Activated naive CD4-positive, alpha-beta T cell treated with anti-CD3 and anti-CD28 coated beads for 36 hours (primary cell): ENCODE results near the gene TMEM9B. TPM values are rescaled to one million over a fixed set of nuclear protein-coding genes. Genes with fewer than 3 reads are reported as not detected.
"Not testable (repeated sequence)": the region's sequence is repeated elsewhere in the genome, so short reads cannot be mapped to it uniquely, and the experiment has no call there.

Experiments
- CTCF ChIA-PET: fragments of 350-600 bp; sonication (Branson Sonifier 250); formaldehyde crosslinking; loops from one replicate; lab custom pipeline; 2021; ENCODE audit warnings: antibody characterized with exemption; lab: Charles Lee
- DNase-seq: peaks from one replicate; pipeline ENCODE4 v3.0.0-alpha.2; 2020
- H3K27ac Mint-ChIP-seq: one replicate; pipeline ENCODE4 v1.8.0; 2021; ENCODE audit warnings: mild to moderate bottlenecking, mixed read lengths
- H3K27me3 Mint-ChIP-seq: one replicate; pipeline ENCODE4 v1.8.0; 2021; ENCODE audit warnings: low read depth, mixed read lengths
- H3K36me3 Mint-ChIP-seq: one replicate; pipeline ENCODE4 v1.8.0; 2021; ENCODE audit warnings: low read depth, mixed read lengths
- H3K4me1 Mint-ChIP-seq: one replicate; pipeline ENCODE4 v1.8.0; 2021; ENCODE audit warnings: low read depth, mixed read lengths
- H3K4me3 Mint-ChIP-seq: one replicate; pipeline ENCODE4 v1.8.0; 2021; ENCODE audit warnings: mild to moderate bottlenecking, moderate library complexity, mixed read lengths
- H3K9me3 Mint-ChIP-seq: one replicate; pipeline ENCODE4 v1.8.0; 2021; ENCODE audit warnings: mixed read lengths
- intact Hi-C: fragments of 100-400 bp; cut with micrococcal nuclease; formaldehyde crosslinking; loops from one replicate; pipeline ENCODE4 v1.15.1; 2023
- total RNA-seq, 2 experiments: library from RNA; stranded (reverse); gene quantifications; one replicate each; pipeline ENCODE4 v1.2.3, GENCODE V29; 2021

Gene TMEM9B
- total RNA-seq, 2 experiments from 2014 or later, result 13.4 to 13.6 TPM

GRCh38 chr11:8941341-8942103, 22.7 kb downstream of the TMEM9B start:
- Mint-ChIP-seq H3K9me3 (no peaks in the 10 kb centered on the region), H3K4me3 (no peak overlapping the region), H3K27me3 (peaks cover 2% of the 10 kb centered on the region), H3K27ac (no peak overlapping the region), H3K4me1 (no peaks in the 10 kb centered on the region), H3K36me3 (peaks cover 3% of the 10 kb centered on the region)
- CTCF ChIA-PET, result interaction anchor here (1.0 to 1.9 kb wide), 2 partner anchors 18 kb away, joined by 3 to 5 read pairs; no protein-coding TSS in a partner anchor
- intact Hi-C loops, result no loop called here
- DNase-seq, result no peak

- intact Hi-C loops, result no loop called here
- Mint-ChIP-seq H3K4me3 (no peak overlapping the region), H3K9me3 (no peaks in the 10 kb centered on the region), H3K27me3 (peaks cover 2% of the 10 kb centered on the region), H3K27ac (no peak overlapping the region), H3K36me3 (no peaks in the 10 kb centered on the region), H3K4me1 (no peaks in the 10 kb centered on the region)
- DNase-seq, result no peak
- CTCF ChIA-PET, result interaction anchor here (1.0 to 1.7 kb wide), 2 partner anchors 22 to 23 kb away, joined by 3 to 4 read pairs; no protein-coding TSS in a partner anchor
These were observed 26.6 kb downstream of the TMEM9B start for GRCh38 chr11:8937659-8938058.

GRCh38 chr11:8937159-8937558, 27.1 kb downstream of the TMEM9B start:
- CTCF ChIA-PET, result interaction anchor here (1.0 to 1.7 kb wide), 2 partner anchors 22 kb away, joined by 3 to 4 read pairs; no protein-coding TSS in a partner anchor
- Mint-ChIP-seq H3K4me3 (no peak overlapping the region), H3K4me1 (no peaks in the 10 kb centered on the region), H3K9me3 (no peaks in the 10 kb centered on the region), H3K36me3 (no peaks in the 10 kb centered on the region), H3K27me3 (peaks cover 2% of the 10 kb centered on the region), H3K27ac (no peak overlapping the region)
- intact Hi-C loops, result no loop called here
- DNase-seq, result no peak

GRCh38 chr11:8935789-8936188, 28.5 kb downstream of the TMEM9B start:
- H3K36me3 Mint-ChIP-seq, H3K4me3 Mint-ChIP-seq, H3K27me3 Mint-ChIP-seq, H3K4me1 Mint-ChIP-seq, H3K9me3 Mint-ChIP-seq, intact Hi-C loops, DNase-seq, H3K27ac Mint-ChIP-seq: not testable (repeated sequence)
- CTCF ChIA-PET, result interaction anchor here (0.6 to 1.2 kb wide), 2 partner anchors 13 to 37 kb away, joined by 3 to 4 read pairs; no protein-coding TSS in a partner anchor

GRCh38 chr11:8934742-8935488, 29.3 kb downstream of the TMEM9B start:
- Mint-ChIP-seq H3K4me1 (no peaks in the 10 kb centered on the region), H3K27me3 (no peaks in the 10 kb centered on the region), H3K36me3 (no peaks in the 10 kb centered on the region), H3K27ac (no peak overlapping the region), H3K9me3 (no peaks in the 10 kb centered on the region), H3K4me3 (no peak overlapping the region)
- intact Hi-C loops, result no loop called here
- CTCF ChIA-PET, result interaction anchor here (0.6 to 1.5 kb wide), 3 partner anchors 13 to 38 kb away, joined by 3 to 4 read pairs (median 3); no protein-coding TSS in a partner anchor
- no peak for DNase-seq

- CTCF ChIA-PET, result interaction anchor here (1.5 kb wide), 1 partner anchor 12 kb away, joined by 3 read pairs; no protein-coding TSS in a partner anchor
- Mint-ChIP-seq H3K27me3 (no peaks in the 10 kb centered on the region), H3K36me3 (no peaks in the 10 kb centered on the region), H3K27ac (no peak overlapping the region), H3K4me3 (no peak overlapping the region), H3K9me3 (no peaks in the 10 kb centered on the region), H3K4me1 (no peaks in the 10 kb centered on the region)
- no peak for DNase-seq
- intact Hi-C loops, result no loop called here
These were observed 30.3 kb downstream of the TMEM9B start for GRCh38 chr11:8933931-8934330.

- intact Hi-C loops, result no loop called here
- CTCF ChIA-PET, result interaction anchor here (1.0 kb wide), 1 partner anchor 205 kb away, joined by 3 read pairs; no protein-coding TSS in a partner anchor
- Mint-ChIP-seq H3K4me3 (no peak within 1 kb of the TSS), H3K27me3 (no peaks in the 10 kb centered on the region), H3K27ac (no peak within 1 kb of the TSS), H3K36me3 (no peaks in the 10 kb centered on the region), H3K9me3 (no peaks in the 10 kb centered on the region), H3K4me1 (no peaks in the 10 kb centered on the region)
- no peak for DNase-seq
These were observed 31.6 kb downstream of the TMEM9B start, which contains the start of gene C11orf16 for GRCh38 chr11:8932564-8933180. TSS of gene C11orf16 (minus strand) at chr11:8932947. CDS start at chr11:8932308, 639 bp downstream.

GRCh38 chr11:8930456-8931175, 33.6 kb downstream of the TMEM9B start:
- intact Hi-C loops, result no loop called here
- no peak overlapping the region for H3K4me3 Mint-ChIP-seq
- CTCF ChIA-PET, result interaction anchor here (0.6 to 1.6 kb wide), 2 partner anchors 29 to 724 kb away, joined by 3 to 4 read pairs; no protein-coding TSS in a partner anchor
- no peaks in the 10 kb centered on the region for H3K4me1 Mint-ChIP-seq
- DNase-seq, result no peak
- no peaks in the 10 kb centered on the region for H3K36me3 Mint-ChIP-seq
- no peaks in the 10 kb centered on the region for H3K27me3 Mint-ChIP-seq
- no peak overlapping the region for H3K27ac Mint-ChIP-seq
- no peaks in the 10 kb centered on the region for H3K9me3 Mint-ChIP-seq

- CTCF ChIA-PET, result interaction anchor here (1.2 kb wide), 1 partner anchor 14 kb away, joined by 3 read pairs; no protein-coding TSS in a partner anchor
- intact Hi-C loops, result no loop called here
- H3K4me1 Mint-ChIP-seq, result no peaks in the 10 kb centered on the region
These were observed 35.1 kb downstream of the TMEM9B start for GRCh38 chr11:8928981-8929615.

GRCh38 chr11:8928205-8928604, 36.0 kb downstream of the TMEM9B start:
- Mint-ChIP-seq H3K27me3 (no peaks in the 10 kb centered on the region), H3K36me3 (peaks cover 2% of the 10 kb centered on the region), H3K9me3 (no peaks in the 10 kb centered on the region), H3K27ac (no peak overlapping the region), H3K4me1 (no peaks in the 10 kb centered on the region), H3K4me3 (no peak overlapping the region)
- intact Hi-C loops, result no loop called here
- CTCF ChIA-PET, result no interaction called here
- no peak for DNase-seq

More at GRCh38 chr11:8928981-8929615, 35.1 kb downstream of the TMEM9B start:
- Mint-ChIP-seq H3K27ac (no peak overlapping the region), H3K36me3 (no peaks in the 10 kb centered on the region), H3K27me3 (no peaks in the 10 kb centered on the region), H3K9me3 (no peaks in the 10 kb centered on the region), H3K4me3 (no peak overlapping the region)
- no peak for DNase-seq

- H3K27ac Mint-ChIP-seq, result no peak overlapping the region
- H3K4me3 Mint-ChIP-seq, result no peak overlapping the region
- no peaks in the 10 kb centered on the region for H3K27me3 Mint-ChIP-seq
- H3K36me3 Mint-ChIP-seq, result peaks cover 2% of the 10 kb centered on the region
- no peaks in the 10 kb centered on the region for H3K9me3 Mint-ChIP-seq
- intact Hi-C loops, result no loop called here
- CTCF ChIA-PET, result interaction anchor here (0.6 to 1.0 kb wide), 2 partner anchors 32 to 211 kb away, joined by 3 to 4 read pairs; no protein-coding TSS in a partner anchor
- no peak for DNase-seq
- H3K4me1 Mint-ChIP-seq, result no peaks in the 10 kb centered on the region
These were observed 37.0 kb downstream of the TMEM9B start for GRCh38 chr11:8927233-8927632.
